Lower leg skin (tissue), 3 donors: Measurements from ENCODE around the gene PSMD13.

Source experiments
- POLR2A ChIP-seq, 2 donors: fragments of 450-650 bp; IDR thresholded peaks; one replicate each; pipeline ENCODE4 v1.6.1; 2016 to 2017; ENCODE audit warnings: antibody characterized with exemption in 2 of 2, mild to moderate bottlenecking in 1 of 2, moderate library complexity in 1 of 2
- TF ChIP-seq, protein P1 (sequence below), 3 donors: fragments of 450-650 bp; IDR thresholded peaks; one replicate each; pipeline ENCODE4 v1.5.1; 2016; ENCODE audit warnings: antibody characterized with exemption in 3 of 3, mild to moderate bottlenecking in 3 of 3, moderate library complexity in 2 of 3

DNA sequence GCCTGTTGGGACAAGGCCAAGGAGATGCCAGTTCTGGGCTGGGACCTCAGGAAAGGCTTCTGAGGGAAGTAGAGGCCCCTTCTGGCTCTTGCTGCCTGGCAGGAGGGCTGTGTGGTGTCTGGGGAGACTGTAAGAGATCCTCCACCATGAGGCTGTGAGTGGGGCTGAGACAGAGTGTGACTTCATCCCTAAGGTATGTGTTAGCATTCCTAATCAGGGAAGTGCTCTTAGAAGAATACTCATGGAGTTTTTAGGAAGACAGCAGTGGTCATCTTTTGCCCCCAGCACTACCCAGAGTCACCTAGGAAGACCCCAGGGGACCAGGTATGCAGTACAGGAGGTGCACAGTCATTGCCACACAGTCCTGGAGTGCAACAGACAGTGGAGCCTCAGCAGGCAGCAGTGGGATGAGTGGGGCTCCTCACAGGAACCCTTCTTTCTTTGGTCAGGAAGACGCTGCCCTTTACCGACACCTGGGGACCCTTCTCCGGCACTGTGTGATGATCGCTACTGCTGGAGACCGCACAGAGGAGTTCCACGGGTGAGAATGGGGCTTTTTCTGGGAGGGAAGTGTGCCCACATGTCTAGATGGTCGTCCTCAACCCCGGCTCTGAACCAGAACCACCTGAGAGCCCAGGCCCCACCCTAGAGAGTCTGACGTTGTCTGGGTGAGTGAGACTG lies 26.5 kb upstream of the PSMD13 start:
- TF ChIP-seq, protein P1, sequence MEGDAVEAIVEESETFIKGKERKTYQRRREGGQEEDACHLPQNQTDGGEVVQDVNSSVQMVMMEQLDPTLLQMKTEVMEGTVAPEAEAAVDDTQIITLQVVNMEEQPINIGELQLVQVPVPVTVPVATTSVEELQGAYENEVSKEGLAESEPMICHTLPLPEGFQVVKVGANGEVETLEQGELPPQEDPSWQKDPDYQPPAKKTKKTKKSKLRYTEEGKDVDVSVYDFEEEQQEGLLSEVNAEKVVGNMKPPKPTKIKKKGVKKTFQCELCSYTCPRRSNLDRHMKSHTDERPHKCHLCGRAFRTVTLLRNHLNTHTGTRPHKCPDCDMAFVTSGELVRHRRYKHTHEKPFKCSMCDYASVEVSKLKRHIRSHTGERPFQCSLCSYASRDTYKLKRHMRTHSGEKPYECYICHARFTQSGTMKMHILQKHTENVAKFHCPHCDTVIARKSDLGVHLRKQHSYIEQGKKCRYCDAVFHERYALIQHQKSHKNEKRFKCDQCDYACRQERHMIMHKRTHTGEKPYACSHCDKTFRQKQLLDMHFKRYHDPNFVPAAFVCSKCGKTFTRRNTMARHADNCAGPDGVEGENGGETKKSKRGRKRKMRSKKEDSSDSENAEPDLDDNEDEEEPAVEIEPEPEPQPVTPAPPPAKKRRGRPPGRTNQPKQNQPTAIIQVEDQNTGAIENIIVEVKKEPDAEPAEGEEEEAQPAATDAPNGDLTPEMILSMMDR (IDR thresholded peaks at IDR 0.05): no peak
- no peak for TF ChIP-seq POLR2A (IDR thresholded peaks at IDR 0.05)
